Mesenchymal stem cell (in vitro differentiated cells and primary cell): ENCODE data around the gene DIP2C.
A peak's percentile ranks its signal among the peaks of the same experiment; 100 is the strongest.
"Not testable (repeated sequence)": the region's sequence is repeated elsewhere in the genome, so short reads cannot be mapped to it uniquely, and the experiment has no call there.

Experiments used
- DNase-seq: peaks from one replicate; pipeline ENCODE4 v3.0.0-alpha.2; 2013
- H2AFZ ChIP-seq: one replicate; pipeline ENCODE4 v1.6.1; 2013; ENCODE audit warnings: low read depth, mild to moderate bottlenecking, control low read depth, inconsistent platforms, low read length, moderate library complexity
- H2AK5ac ChIP-seq: 2 replicates; pipeline ENCODE4 v1.6.1; 2013; ENCODE audit warnings: low read length, moderate library complexity, mild to moderate bottlenecking, inconsistent platforms; ENCODE audit not compliant: severe bottlenecking
- H2BK120ac ChIP-seq: one replicate; pipeline ENCODE4 v1.6.1; 2013; ENCODE audit warnings: low read depth, mild to moderate bottlenecking, inconsistent platforms, low read length, moderate library complexity
- H2BK12ac ChIP-seq, 2 experiments: one replicate each; pipeline ENCODE4 v1.6.1; 2013; ENCODE audit warnings: inconsistent platforms in 2 of 2, low read length in 2 of 2, mild to moderate bottlenecking in 2 of 2, moderate library complexity in 2 of 2, control low read depth in 1 of 2
- H2BK15ac ChIP-seq: one replicate; pipeline ENCODE4 v1.6.1; 2013; ENCODE audit warnings: mild to moderate bottlenecking, low read depth, inconsistent platforms; ENCODE audit not compliant: poor library complexity, severe bottlenecking
- H2BK5ac ChIP-seq: 2 replicates; pipeline ENCODE4 v1.6.1; 2013; ENCODE audit warnings: low read depth, mild to moderate bottlenecking, low read length, control low read depth, inconsistent platforms; ENCODE audit not compliant: poor library complexity, severe bottlenecking
- H3K14ac ChIP-seq, 2 experiments: one replicate each; pipeline ENCODE4 v1.6.1; 2013; ENCODE audit warnings: inconsistent platforms in 2 of 2, low read length in 2 of 2, control low read depth in 1 of 2, mild to moderate bottlenecking in 1 of 2, moderate library complexity in 1 of 2
- H3K18ac ChIP-seq, 2 experiments: one replicate each; pipeline ENCODE4 v1.6.1; 2013; ENCODE audit warnings: inconsistent platforms in 2 of 2, low read length in 2 of 2, control low read depth in 1 of 2, low read depth in 1 of 2, mild to moderate bottlenecking in 1 of 2
- H3K23ac ChIP-seq, 2 experiments: one replicate each; pipeline ENCODE4 v1.6.1; 2013; ENCODE audit warnings: inconsistent platforms in 2 of 2, low read length in 2 of 2, mild to moderate bottlenecking in 2 of 2, moderate library complexity in 2 of 2, control low read depth in 1 of 2
- H3K27ac ChIP-seq: 2 replicates; pipeline ENCODE4 v1.5.1; 2013; ENCODE audit warnings: mild to moderate bottlenecking, moderate library complexity, low read length, control low read depth, inconsistent platforms; ENCODE audit not compliant: poor library complexity, severe bottlenecking
- H3K27me3 ChIP-seq, 2 experiments: 2 replicates each; pipeline versions ENCODE4 v1.6.1 to v1.7.0; 2013; ENCODE audit warnings: low read length in 2 of 2, mild to moderate bottlenecking in 2 of 2, moderate library complexity in 2 of 2, control low read depth in 1 of 2, inconsistent platforms in 1 of 2; ENCODE audit not compliant: control insufficient read depth in 1 of 2, insufficient read depth in 1 of 2
- H3K36me3 ChIP-seq, 2 experiments: 2 replicates each; pipeline versions ENCODE4 v1.6.1 to v1.7.0; 2013; ENCODE audit warnings: low read length in 2 of 2, control low read depth in 1 of 2, inconsistent platforms in 1 of 2, low read depth in 1 of 2, mild to moderate bottlenecking in 1 of 2; ENCODE audit not compliant: insufficient read depth in 2 of 2, control insufficient read depth in 1 of 2
- H3K4ac ChIP-seq, 2 experiments: one replicate each; pipeline ENCODE4 v1.6.1; 2013; ENCODE audit warnings: inconsistent platforms in 2 of 2, low read length in 2 of 2, mild to moderate bottlenecking in 2 of 2, moderate library complexity in 2 of 2, control low read depth in 1 of 2, low read depth in 1 of 2
- H3K4me1 ChIP-seq: 2 replicates; pipeline ENCODE4 v1.6.1; 2013; ENCODE audit warnings: low read depth, low read length, control low read depth; ENCODE audit not compliant: control insufficient read depth, insufficient read depth
- H3K4me2 ChIP-seq: 2 replicates; pipeline ENCODE4 v1.6.1; 2013; ENCODE audit warnings: low read length, mild to moderate bottlenecking, inconsistent platforms; ENCODE audit not compliant: poor library complexity, severe bottlenecking
- H3K4me3 ChIP-seq, 2 experiments: 2 replicates each; pipeline versions ENCODE4 v1.5.1 to v1.7.0; 2013; ENCODE audit warnings: low read length in 2 of 2, mild to moderate bottlenecking in 2 of 2, control low read depth in 1 of 2, low read depth in 1 of 2; ENCODE audit not compliant: insufficient read depth in 1 of 2
- H3K79me1 ChIP-seq: replicated peaks from 2 replicates; pipeline ENCODE4 v1.6.1; 2013; ENCODE audit warnings: mild to moderate bottlenecking, control low read depth, low read length, inconsistent platforms; ENCODE audit not compliant: poor library complexity, severe bottlenecking
- H3K9ac ChIP-seq: 2 replicates; pipeline ENCODE4 v1.7.0; 2013; ENCODE audit warnings: mild to moderate bottlenecking, low read length, moderate library complexity
- H3K9me3 ChIP-seq: 2 replicates; pipeline ENCODE4 v1.7.0; 2013; ENCODE audit warnings: mild to moderate bottlenecking, low read length; ENCODE audit not compliant: control insufficient read depth
- H4K8ac ChIP-seq: one replicate; pipeline ENCODE4 v1.6.1; 2013; ENCODE audit warnings: inconsistent platforms, mild to moderate bottlenecking, low read length, moderate library complexity
- H4K91ac ChIP-seq: one replicate; pipeline ENCODE4 v1.6.1; 2013; ENCODE audit warnings: mild to moderate bottlenecking, low read length, inconsistent platforms
- whole genome bisulfite sequencing: methylation state at CpG from one replicate; pipeline ENCODE4 v1.1.7; 2013; ENCODE audit warnings: mixed read lengths; 5-methylcytosine and 5-hydroxymethylcytosine counted together

The DIP2C gene

DNA sequence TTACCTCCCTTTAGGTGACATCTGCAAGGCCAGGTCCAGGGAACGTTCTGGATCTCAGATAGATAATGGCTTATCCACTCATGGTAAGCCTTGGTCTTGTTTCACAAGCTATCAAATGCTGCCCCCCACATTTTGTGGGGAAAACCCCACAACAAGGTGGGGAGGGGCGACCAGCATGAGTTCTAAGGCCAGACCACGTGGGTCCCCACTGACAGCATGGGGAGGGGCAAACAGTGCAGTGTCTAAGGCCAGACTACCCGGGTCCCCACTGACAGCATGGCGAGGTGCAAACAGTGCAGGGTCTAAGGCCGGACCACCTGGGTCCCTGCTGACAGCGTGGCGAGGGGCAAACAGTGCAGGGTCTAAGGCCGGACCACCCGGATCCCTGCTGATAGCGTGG lies 102.8 kb downstream of the DIP2C start:
- H3K4me2 ChIP-seq, result no peak overlapping the region
- no peak overlapping the region for H2BK5ac ChIP-seq
- no peak overlapping the region for H3K9ac ChIP-seq
- no peak for DNase-seq
- H4K91ac ChIP-seq, result no peak overlapping the region
- H2BK15ac ChIP-seq, result no peak overlapping the region
- H3K9me3 ChIP-seq, result no peaks in the 10 kb centered on the region
- H2BK120ac ChIP-seq, result no peak overlapping the region
- H2AK5ac ChIP-seq, result no peak overlapping the region
- H3K4me1 ChIP-seq, result peaks cover 19% of the 10 kb centered on the region
- no peak overlapping the region for H4K8ac ChIP-seq
- H3K27me3 ChIP-seq, result no peaks in the 10 kb centered on the region
- no peak overlapping the region for H2AFZ ChIP-seq
- H3K14ac ChIP-seq, result no peak overlapping the region
- H3K4ac ChIP-seq, result peak overlapping the region in 1 of 2 experiments; percentile 15
- no peak overlapping the region for H3K4me3 ChIP-seq
- peaks cover 43% of the 10 kb centered on the region for H3K79me1 ChIP-seq
- 96% methylated on average over 11 of the region's 11 CpGs for WGBS
- H3K36me3 ChIP-seq, result peaks cover 0 to 5% of the 10 kb centered on the region in 2 experiments
- H3K23ac ChIP-seq, result no peak overlapping the region
- no peak overlapping the region for H3K18ac ChIP-seq
- no peak overlapping the region for H2BK12ac ChIP-seq
- no peak overlapping the region for H3K27ac ChIP-seq

GRCh38 chr10:586151-586550 lies 103.3 kb downstream of the DIP2C start:
- no peak overlapping the region for H4K8ac ChIP-seq
- H3K79me1 ChIP-seq, result peaks cover 44% of the 10 kb centered on the region
- peak overlapping the region; percentile 6 for H2AK5ac ChIP-seq
- H3K27ac ChIP-seq, result no peak overlapping the region
- no peak overlapping the region for H3K14ac ChIP-seq
- H2BK5ac ChIP-seq, result no peak overlapping the region
- H3K4me3 ChIP-seq, result no peak overlapping the region
- H2BK15ac ChIP-seq, result no peak overlapping the region
- no peak overlapping the region for H2BK12ac ChIP-seq
- no peaks in the 10 kb centered on the region for H3K27me3 ChIP-seq
- peaks cover 20% of the 10 kb centered on the region for H3K4me1 ChIP-seq
- peaks cover 0 to 5% of the 10 kb centered on the region in 2 experiments for H3K36me3 ChIP-seq
- H2AFZ ChIP-seq, result no peak overlapping the region
- no peak overlapping the region for H3K18ac ChIP-seq
- no peak overlapping the region for H2BK120ac ChIP-seq
- no peak overlapping the region for H4K91ac ChIP-seq
- no peaks in the 10 kb centered on the region for H3K9me3 ChIP-seq
- no peak overlapping the region for H3K23ac ChIP-seq
- H3K4me2 ChIP-seq, result no peak overlapping the region
- H3K9ac ChIP-seq, result no peak overlapping the region
- no peak overlapping the region for H3K4ac ChIP-seq
- DNase-seq, result no peak
- 96% methylated on average over 9 of the region's 9 CpGs for WGBS

- no peak overlapping the region for H2BK15ac ChIP-seq
Observed at GRCh38 chr10:585502-585901, 104.0 kb downstream of the DIP2C start.

GRCh38 chr10:584497-585290 lies 104.8 kb downstream of the DIP2C start:
- not testable (repeated sequence) for H4K91ac ChIP-seq, H2BK15ac ChIP-seq, DNase-seq, H2AFZ ChIP-seq, H4K8ac ChIP-seq, H3K27ac ChIP-seq, H3K4me3 ChIP-seq, H3K23ac ChIP-seq, H3K27me3 ChIP-seq, H3K14ac ChIP-seq, H3K36me3 ChIP-seq, H2BK12ac ChIP-seq, H2AK5ac ChIP-seq, H2BK120ac ChIP-seq, H3K4me2 ChIP-seq, H2BK5ac ChIP-seq, H3K9me3 ChIP-seq, H3K9ac ChIP-seq, H3K4ac ChIP-seq, H3K18ac ChIP-seq
- H3K79me1 ChIP-seq, result peaks cover 35% of the 10 kb centered on the region
- WGBS, result 97% methylated on average over 47 of the region's 55 CpGs
- peaks cover 20% of the 10 kb centered on the region for H3K4me1 ChIP-seq

More at GRCh38 chr10:585502-585901, 104.0 kb downstream of the DIP2C start:
- Histone ChIP-seq H3K18ac (no peak overlapping the region), H2BK120ac (no peak overlapping the region), H2BK12ac (no peak overlapping the region), H3K27me3 (no peaks in the 10 kb centered on the region), H2BK5ac (no peak overlapping the region), H3K36me3 (peaks cover 0 to 5% of the 10 kb centered on the region in 2 experiments), H3K4me2 (no peak overlapping the region), H3K23ac (no peak overlapping the region), H2AFZ (no peak overlapping the region), H2AK5ac (no peak overlapping the region), H3K14ac (no peak overlapping the region), H3K79me1 (peaks cover 41% of the 10 kb centered on the region), H3K9me3 (no peaks in the 10 kb centered on the region), H4K8ac (no peak overlapping the region), H3K27ac (no peak overlapping the region), H3K9ac (no peak overlapping the region), H3K4ac (no peak overlapping the region), H3K4me3 (no peak overlapping the region), H4K91ac (no peak overlapping the region), H3K4me1 (peaks cover 22% of the 10 kb centered on the region)
- WGBS, result 88% methylated on average over 7 of the region's 7 CpGs
- no peak for DNase-seq
